ENCODE results near the gene HSPA1L. TPM values are rescaled to one million over a fixed set of nuclear protein-coding genes. Genes with fewer than 3 reads are reported as not detected.

Gene HSPA1L
- total RNA-seq, 1 experiment from 2014 or later: 0.14 TPM

DNA sequence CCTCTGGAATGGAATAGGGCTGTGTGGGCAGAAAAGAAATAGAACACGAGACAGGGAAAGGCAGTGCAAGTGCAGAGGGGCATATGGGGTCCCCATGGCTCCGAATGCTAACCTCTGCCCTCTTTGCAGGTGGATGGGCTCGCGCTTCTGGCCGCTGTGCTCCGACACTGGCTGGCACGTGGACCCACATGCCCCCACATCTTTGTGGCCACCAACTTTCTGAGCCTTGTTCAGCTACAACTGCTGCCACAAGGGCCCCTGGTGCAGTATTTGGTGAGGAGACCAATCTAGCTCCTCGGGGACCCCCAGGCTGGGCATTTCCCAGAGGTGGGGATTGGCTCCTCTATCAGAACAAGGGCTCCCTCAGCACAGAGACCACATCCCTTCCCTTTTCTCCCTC lies 53.7 kb downstream of the HSPA1L start:
- H3K27me3 ChIP-seq: no peaks in the 10 kb centered on the region
- peaks cover 4% of the 10 kb centered on the region; the same call in 1 of the 2 replicates for H3K4me1 ChIP-seq
- H3K27ac ChIP-seq: no peak overlapping the region
- H3K36me3 ChIP-seq: no peaks in the 10 kb centered on the region
- H3K4me3 ChIP-seq: no peak overlapping the region
- no peaks in the 10 kb centered on the region for H3K9me3 ChIP-seq (replicated peaks)
- no peak for DNase-seq

DNA sequence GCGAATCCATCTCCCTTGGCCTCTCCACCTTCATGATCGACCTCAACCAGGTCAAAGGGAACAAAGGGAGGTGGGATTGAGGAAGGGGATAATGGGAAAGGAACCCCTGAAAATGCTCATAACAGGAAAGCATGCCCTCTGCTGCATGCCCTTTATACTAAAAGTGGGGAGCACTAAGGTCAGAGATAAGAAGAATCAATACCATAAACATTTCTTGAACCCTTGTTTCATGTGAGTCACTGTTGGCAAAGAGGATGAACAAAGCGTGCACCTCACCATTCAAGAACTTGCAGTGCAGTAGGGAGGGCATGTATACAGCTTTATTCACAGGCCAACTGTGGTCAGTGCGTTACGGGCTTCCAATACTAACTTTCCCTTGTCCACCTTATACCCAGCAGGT lies 54.3 kb downstream of the HSPA1L start:
- Histone ChIP-seq H3K27me3 (no peaks in the 10 kb centered on the region), H3K27ac (no peak overlapping the region), H3K9me3 (replicated peaks) (no peaks in the 10 kb centered on the region), H3K36me3 (no peaks in the 10 kb centered on the region), H3K4me1 (peaks cover 4% of the 10 kb centered on the region; the same call in 1 of the 2 replicates), H3K4me3 (no peak overlapping the region)
- no peak for DNase-seq

Other genes starting within 250 kb of the HSPA1L start
- not detected in 2 replicates for gene LTA, start 243.0 kb downstream of the HSPA1L start, total RNA-seq (2014; rRNA removed; shearing (Covaris generic))
- not detected in 2 replicates for gene TNF, start 239.7 kb downstream of the HSPA1L start, total RNA-seq (2014; rRNA removed; shearing (Covaris generic))
- gene LTB, start 232.9 kb downstream of the HSPA1L start, total RNA-seq (2014; rRNA removed; shearing (Covaris generic)): not detected in 2 replicates
- not detected in 2 replicates for gene LST1, start 229.0 kb downstream of the HSPA1L start, total RNA-seq (2014; rRNA removed; shearing (Covaris generic))
- gene NCR3, start 222.3 kb downstream of the HSPA1L start, total RNA-seq (2014; rRNA removed; shearing (Covaris generic)): not detected in 2 replicates
- gene AIF1, start 200.0 kb downstream of the HSPA1L start, total RNA-seq (2014; rRNA removed; shearing (Covaris generic)): not detected in 2 replicates
- 98.7 and 109 TPM in 2 replicates for gene PRRC2A, start 194.6 kb downstream of the HSPA1L start, total RNA-seq (2014; rRNA removed; shearing (Covaris generic))
- 165 and 188 TPM in 2 replicates for gene BAG6, start 162.6 kb downstream of the HSPA1L start, total RNA-seq (2014; rRNA removed; shearing (Covaris generic))
- gene APOM, start 159.4 kb downstream of the HSPA1L start, total RNA-seq (2014; rRNA removed; shearing (Covaris generic)): 1.8 and 2.0 TPM in 2 replicates
- gene C6orf47, start 154.5 kb downstream of the HSPA1L start, total RNA-seq (2014; rRNA removed; shearing (Covaris generic)): 17.6 and 19.0 TPM in 2 replicates
- 19.5 and 23.6 TPM in 2 replicates for gene GPANK1, start 150.3 kb downstream of the HSPA1L start, total RNA-seq (2014; rRNA removed; shearing (Covaris generic))
- gene CSNK2B, start 149.2 kb downstream of the HSPA1L start, total RNA-seq (2014; rRNA removed; shearing (Covaris generic)): 197 and 208 TPM in 2 replicates
- 3.2 and 7.0 TPM in 2 replicates for gene LY6G5B, start 145.3 kb downstream of the HSPA1L start, total RNA-seq (2014; rRNA removed; shearing (Covaris generic))
- 0.25 and 1.6 TPM in 2 replicates for gene LY6G5C, start 134.2 kb downstream of the HSPA1L start, total RNA-seq (2014; rRNA removed; shearing (Covaris generic))
- gene ABHD16A, start 112.0 kb downstream of the HSPA1L start, total RNA-seq (2014; rRNA removed; shearing (Covaris generic)): 18.8 and 22.4 TPM in 2 replicates
- not detected in 2 replicates for gene LY6G6F, start 108.4 kb downstream of the HSPA1L start, total RNA-seq (2014; rRNA removed; shearing (Covaris generic))
- gene LY6G6D, start 99.9 kb downstream of the HSPA1L start, total RNA-seq (2014; rRNA removed; shearing (Covaris generic)): not detected in 2 replicates
- not detected in 2 replicates for gene LY6G6C, start 93.5 kb downstream of the HSPA1L start, total RNA-seq (2014; rRNA removed; shearing (Covaris generic))
- 0.47 TPM in 1 of 2 replicates, not detected in the other for gene MPIG6B, start 91.9 kb downstream of the HSPA1L start, total RNA-seq (2014; rRNA removed; shearing (Covaris generic))
- 39.1 and 42.7 TPM in 2 replicates for gene DDAH2, start 86.0 kb downstream of the HSPA1L start, total RNA-seq (2014; rRNA removed; shearing (Covaris generic))
- 210 and 234 TPM in 2 replicates for gene CLIC1, start 78.8 kb downstream of the HSPA1L start, total RNA-seq (2014; rRNA removed; shearing (Covaris generic))
- gene MSH5, start 75.3 kb downstream of the HSPA1L start, total RNA-seq (2014; rRNA removed; shearing (Covaris generic)): 12.9 and 13.4 TPM in 2 replicates
- gene SAPCD1, start 52.6 kb downstream of the HSPA1L start, total RNA-seq (2014; rRNA removed; shearing (Covaris generic)): 0.89 and 1.4 TPM in 2 replicates
- 0.28 and 0.34 TPM in 2 replicates for gene VWA7, start 38.0 kb downstream of the HSPA1L start, total RNA-seq (2014; rRNA removed; shearing (Covaris generic))
- 42.5 and 45.8 TPM in 2 replicates for gene VARS1, start 19.5 kb downstream of the HSPA1L start, total RNA-seq (2014; rRNA removed; shearing (Covaris generic))
- gene LSM2, start 8.3 kb downstream of the HSPA1L start, total RNA-seq (2014; rRNA removed; shearing (Covaris generic)): 90.1 and 106 TPM in 2 replicates
- 0.56 TPM in 1 of 2 replicates, not detected in the other for gene HSPA1A, start 260 bp upstream of the HSPA1L start, total RNA-seq (2014; rRNA removed; shearing (Covaris generic))
- gene HSPA1B, start 12.5 kb upstream of the HSPA1L start, total RNA-seq (2014; rRNA removed; shearing (Covaris generic)): 106 and 118 TPM in 2 replicates
- gene NEU1, start 47.5 kb upstream of the HSPA1L start, total RNA-seq (2014; rRNA removed; shearing (Covaris generic)): 21.2 and 23.3 TPM in 2 replicates
- gene SLC44A4, start 63.7 kb upstream of the HSPA1L start, total RNA-seq (2014; rRNA removed; shearing (Covaris generic)): 0.12 TPM in 1 of 2 replicates, not detected in the other
- 42.1 and 48.4 TPM in 2 replicates for gene EHMT2, start 82.4 kb upstream of the HSPA1L start, total RNA-seq (2014; rRNA removed; shearing (Covaris generic))
- 4.8 and 5.4 TPM in 2 replicates for gene ZBTB12, start 86.8 kb upstream of the HSPA1L start, total RNA-seq (2014; rRNA removed; shearing (Covaris generic))
- 1.2 and 1.5 TPM in 2 replicates for gene C2, start 112.4 kb upstream of the HSPA1L start, total RNA-seq (2014; rRNA removed; shearing (Covaris generic))
- gene CFB, start 130.8 kb upstream of the HSPA1L start, total RNA-seq (2014; rRNA removed; shearing (Covaris generic)): not detected in 2 replicates
- gene NELFE, start 143.7 kb upstream of the HSPA1L start, total RNA-seq (2014; rRNA removed; shearing (Covaris generic)): 66.3 and 70.1 TPM in 2 replicates
- gene SKIC2, start 143.9 kb upstream of the HSPA1L start, total RNA-seq (2014; rRNA removed; shearing (Covaris generic)): 27.3 and 37.4 TPM in 2 replicates
- gene DXO, start 156.9 kb upstream of the HSPA1L start, total RNA-seq (2014; rRNA removed; shearing (Covaris generic)): 13.8 and 17.8 TPM in 2 replicates
- 0.81 and 2.5 TPM in 2 replicates for gene C4A, start 166.8 kb upstream of the HSPA1L start, total RNA-seq (2014; rRNA removed; shearing (Covaris generic))
- gene C4B, start 199.5 kb upstream of the HSPA1L start, total RNA-seq (2014; rRNA removed; shearing (Covaris generic)): 1.2 and 1.8 TPM in 2 replicates
- gene CYP21A2, start 223.1 kb upstream of the HSPA1L start, total RNA-seq (2014; rRNA removed; shearing (Covaris generic)): 0.08 TPM in 1 of 2 replicates, not detected in the other